Kidney (tissue), 14 donors: Measurements from ENCODE around the gene ATG3. TPM values are rescaled to one million over a fixed set of nuclear protein-coding genes. Genes with fewer than 3 reads are reported as not detected.
A peak's percentile ranks its signal among the peaks of the same experiment; 100 is the strongest.

Source experiments
- DNase-seq, 5 donors: peaks; one replicate each; pipeline ENCODE4 v3.0.0-alpha.2; 2013 to 2020
- FAIRE-seq: peaks from 2 replicates; lab custom pipeline; 2012; peaks lifted over from hg19 to GRCh38; lab: Jason Lieb, UNC
- H3K27ac ChIP-seq, 2 donors: one replicate each; pipeline ENCODE4 v1.7.0; 2013; ENCODE audit warnings: low read depth in 2 of 2, low read length in 2 of 2, inconsistent platforms in 1 of 2
- H3K27me3 ChIP-seq: one replicate; pipeline ENCODE4 v1.7.1; 2013; ENCODE audit warnings: low read length, inconsistent platforms; ENCODE audit not compliant: control insufficient read depth, insufficient read depth
- H3K36me3 ChIP-seq, 3 donors: one replicate each; pipeline versions ENCODE4 v1.7.0 to v1.7.1; 2013; ENCODE audit warnings: low read length in 3 of 3, control low read depth in 1 of 3, inconsistent platforms in 1 of 3; ENCODE audit not compliant: insufficient read depth in 3 of 3, control insufficient read depth in 2 of 3
- H3K4me1 ChIP-seq, 3 donors: one replicate each; pipeline versions ENCODE4 v1.7.0 to v1.7.1; 2013; ENCODE audit warnings: low read length in 3 of 3, inconsistent platforms in 1 of 3, low read depth in 1 of 3; ENCODE audit not compliant: control insufficient read depth in 2 of 3, insufficient read depth in 2 of 3
- H3K4me3 ChIP-seq, 3 donors: one replicate each; pipeline versions ENCODE4 v1.7.0 to v1.8.1; 2013; ENCODE audit warnings: low read length in 3 of 3, control low read depth in 1 of 3, inconsistent platforms in 1 of 3
- H3K9ac ChIP-seq, 3 donors: one replicate each; pipeline versions ENCODE4 v1.7.0 to v1.7.1; 2013; ENCODE audit warnings: low read length in 3 of 3, control low read depth in 1 of 3, inconsistent platforms in 1 of 3
- H3K9me3 ChIP-seq, 3 donors: one replicate each; pipeline versions ENCODE4 v1.7.0 to v1.7.1; 2013; ENCODE audit warnings: low read length in 3 of 3, control low read depth in 1 of 3, inconsistent platforms in 1 of 3; ENCODE audit not compliant: control insufficient read depth in 2 of 3, insufficient read depth in 1 of 3
- CTCF ChIP-seq: IDR thresholded peaks from 3 replicates; pipeline ENCODE4 v1.5.1; 2012; ENCODE audit warnings: mild to moderate bottlenecking, moderate library complexity, borderline replicate concordance; ENCODE audit not compliant: insufficient read depth; ENCODE audit errors: extremely low read depth
- intact Hi-C: fragments of 100-400 bp; cut with DNase I; formaldehyde crosslinking; loops from one replicate; pipeline ENCODE4 v1.11.1; 2022
- polyA plus RNA-seq: library from polyadenylated mRNA; stranded (reverse); fragments of 350-450 nt; fragmentation: Illumina TruSeq; extraction: RNeasy Lipid Tissue Mini Kit (QIAGEN cat#74804); gene quantifications from one replicate; pipeline ENCODE4 v1.2.3, GENCODE V29; 2014; ENCODE audit warnings: low read depth, low replicate concordance; ENCODE audit not compliant: insufficient read depth
- total RNA-seq: library from RNA; stranded (reverse); fragmentation: NEBNext Ultra II Directional; extraction: Animal tissue kit (Norgen Biotek cat#: 25700); gene quantifications from one replicate; pipeline ENCODE4 v1.2.1, GENCODE V29; 2021
- donor health status: control.
- donor health status: control.
- donor health status: control.
- donor health status: control.
- donor health status: control.
- donor health status: DM: yes; HTN: yes; CAD: no.
- donor health status: Normal renal cell carcinoma (clear cell type).

Gene ATG3
- total and polyA plus RNA-seq, 2 donors from 2014 or later = 57.0 to 62.7 TPM

- intact Hi-C loops = no loop called here
- FAIRE-seq (no peak), DNase-seq (no peak)
- Histone ChIP-seq H3K9ac (no peak overlapping the region), H3K27ac (no peak overlapping the region), H3K36me3 (peaks cover 2 to 20% (median 9%) of the 10 kb centered on the region in 3 donors), H3K4me3 (no peak overlapping the region), H3K27me3 (no peaks in the 10 kb centered on the region), H3K9me3 (no peaks in the 10 kb centered on the region), H3K4me1 (no peaks in the 10 kb centered on the region)
- no peak for TF ChIP-seq CTCF
These were observed 21.3 kb upstream of the ATG3 start for GRCh38 chr3:112583105-112583504.

GRCh38 chr3:112582244-112582874, 20.6 kb upstream of the ATG3 start:
- Histone ChIP-seq H3K27ac (no peak overlapping the region), H3K9me3 (no peaks in the 10 kb centered on the region), H3K36me3 (peaks cover 0 to 20% (median 9%) of the 10 kb centered on the region in 3 donors), H3K4me1 (no peaks in the 10 kb centered on the region), H3K9ac (no peak overlapping the region), H3K27me3 (no peaks in the 10 kb centered on the region), H3K4me3 (no peak overlapping the region)
- peak in 3 of 5 donors; percentile 56 to 77 (median 67) for DNase-seq
- FAIRE-seq = peak; percentile 93
- peak; percentile 53 for TF ChIP-seq CTCF
- intact Hi-C loops = no loop called here

GRCh38 chr3:112579697-112580096, 17.9 kb upstream of the ATG3 start:
- intact Hi-C loops = no loop called here
- no peaks in the 10 kb centered on the region for H3K4me1 ChIP-seq
- H3K27me3 ChIP-seq = no peaks in the 10 kb centered on the region
- no peak for DNase-seq
- H3K27ac ChIP-seq = no peak overlapping the region
- H3K4me3 ChIP-seq = no peak overlapping the region
- FAIRE-seq = no peak
- no peak overlapping the region for H3K9ac ChIP-seq
- peaks cover 0 to 13% (median 5%) of the 10 kb centered on the region in 3 donors for H3K36me3 ChIP-seq
- H3K9me3 ChIP-seq = no peaks in the 10 kb centered on the region
- TF ChIP-seq CTCF = no peak
